ENCODE data around the gene VASH1.

DNA sequence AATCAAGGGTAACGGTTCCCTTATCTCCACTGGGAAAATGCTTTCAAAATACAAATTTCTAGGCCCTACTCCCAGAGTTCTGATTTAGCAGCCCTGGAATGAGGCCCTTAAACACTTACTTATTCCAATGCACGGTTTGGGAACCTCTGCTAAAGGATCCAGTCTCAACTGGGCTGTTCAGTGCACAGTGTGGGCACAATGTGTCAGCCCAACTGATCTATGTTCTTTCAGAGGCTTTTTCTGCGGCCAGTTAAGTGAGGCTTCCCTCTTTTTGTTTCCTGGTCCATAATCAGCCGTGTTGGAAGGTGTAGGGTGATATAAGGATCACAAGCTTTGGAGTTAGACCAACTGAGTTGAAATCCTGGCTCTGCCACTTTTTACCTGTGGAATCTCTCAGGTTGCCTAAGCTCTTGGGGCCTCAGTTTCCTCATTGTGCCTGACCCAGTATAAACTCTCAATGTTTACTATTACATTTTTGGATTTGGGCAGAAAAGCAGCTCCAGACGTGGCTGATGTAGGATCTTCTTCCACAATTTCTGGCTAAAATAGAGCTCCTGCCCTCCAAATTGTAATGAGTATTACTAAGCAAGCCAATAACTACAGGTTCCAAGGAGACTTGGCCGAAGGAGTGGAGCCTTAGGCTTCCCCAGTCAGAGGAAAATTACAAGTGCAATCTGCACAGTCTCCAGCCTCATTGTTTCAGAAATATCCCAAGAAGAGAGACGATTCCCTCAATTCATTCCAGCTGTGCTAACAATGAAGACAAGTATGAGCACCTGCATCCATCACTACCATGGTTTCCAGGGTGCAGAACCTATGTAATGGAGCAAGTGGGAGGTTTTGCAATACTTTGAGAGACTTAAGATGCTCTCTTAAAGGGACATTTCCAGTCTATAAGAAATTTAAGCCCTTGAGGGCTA lies 53.7 kb downstream of the VASH1 start:
- no peak for TF ChIP-seq CTCF (IDR thresholded peaks at IDR 0.05)
- no peak for TF ChIP-seq TCF7L2 (IDR thresholded peaks at IDR 0.05; ENCODE audit: low read depth, low read length)
- no peak for TF ChIP-seq POLR2AphosphoS5 (IDR thresholded peaks at IDR 0.05; ENCODE audit: low read depth, low read length)
- TF ChIP-seq SIN3A (IDR thresholded peaks at IDR 0.05; ENCODE audit: borderline replicate concordance, insufficient read depth, low read depth, low read length) = no peak
